ENCODE data around the gene SYNPO2. TPM values are rescaled to one million over a fixed set of nuclear protein-coding genes. Genes with fewer than 3 reads are reported as not detected.

Gene SYNPO2
- total and polyA plus RNA-seq, 2 of the 8 experiments (the other 6 are each of a cell fraction or from before 2014, with no cell fraction given): 0.50 to 4.2 TPM

DNA sequence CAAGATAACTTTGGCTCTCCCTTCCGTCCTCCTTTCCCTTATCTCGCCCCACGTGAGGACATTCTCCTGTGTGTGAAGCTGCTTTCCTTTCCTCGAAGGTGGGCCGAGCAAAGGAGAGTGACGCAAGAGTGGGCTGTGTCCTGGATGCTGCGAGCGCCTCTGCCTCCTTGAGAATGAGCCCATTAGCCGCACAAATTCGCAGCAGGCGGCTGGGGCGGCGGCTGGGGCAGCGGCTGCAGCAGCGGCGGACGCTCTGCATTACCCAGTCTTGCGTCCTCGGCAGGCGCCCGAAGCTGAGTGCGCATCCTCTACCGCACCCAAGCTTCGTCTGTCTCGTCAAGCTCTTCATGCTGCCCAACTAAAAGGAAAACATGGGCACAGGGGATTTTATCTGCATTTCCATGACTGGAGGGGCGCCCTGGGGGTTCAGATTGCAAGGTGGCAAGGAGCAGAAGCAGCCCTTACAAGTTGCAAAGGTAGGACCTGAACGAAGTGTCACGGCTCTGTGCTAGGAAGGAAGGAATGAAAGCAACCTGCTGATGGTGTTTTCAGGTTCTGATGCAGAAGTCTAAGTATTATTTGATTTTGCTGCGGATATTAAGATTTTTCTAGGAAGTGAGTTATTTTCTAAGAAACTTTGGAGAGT, at the start of gene SYNPO2 (continued):
- TF ChIP-seq TAF7 (optimal IDR thresholded peaks at IDR 0.05; ENCODE audit: borderline replicate concordance, low read depth, low read length) (peak; percentile 61), HDAC2 (IDR thresholded peaks at IDR 0.05; ENCODE audit: borderline replicate concordance in 1 of 2, low read depth in 2 of 2, low read length in 2 of 2) (peak in 1 of 2 experiments; percentile 72; a peak in 1 of 4 replicates), SIN3A (conservative IDR thresholded peaks at IDR 0.05 in 1 of 2, IDR thresholded peaks at IDR 0.05 in 1 of 2; ENCODE audit: low read depth in 1 of 2, low read length in 2 of 2) (0 out of 4 replicates have a peak, but pooled peaks of 1 of the 2 experiments have one; percentile 55)
- TF ChIP-seq, protein P1, sequence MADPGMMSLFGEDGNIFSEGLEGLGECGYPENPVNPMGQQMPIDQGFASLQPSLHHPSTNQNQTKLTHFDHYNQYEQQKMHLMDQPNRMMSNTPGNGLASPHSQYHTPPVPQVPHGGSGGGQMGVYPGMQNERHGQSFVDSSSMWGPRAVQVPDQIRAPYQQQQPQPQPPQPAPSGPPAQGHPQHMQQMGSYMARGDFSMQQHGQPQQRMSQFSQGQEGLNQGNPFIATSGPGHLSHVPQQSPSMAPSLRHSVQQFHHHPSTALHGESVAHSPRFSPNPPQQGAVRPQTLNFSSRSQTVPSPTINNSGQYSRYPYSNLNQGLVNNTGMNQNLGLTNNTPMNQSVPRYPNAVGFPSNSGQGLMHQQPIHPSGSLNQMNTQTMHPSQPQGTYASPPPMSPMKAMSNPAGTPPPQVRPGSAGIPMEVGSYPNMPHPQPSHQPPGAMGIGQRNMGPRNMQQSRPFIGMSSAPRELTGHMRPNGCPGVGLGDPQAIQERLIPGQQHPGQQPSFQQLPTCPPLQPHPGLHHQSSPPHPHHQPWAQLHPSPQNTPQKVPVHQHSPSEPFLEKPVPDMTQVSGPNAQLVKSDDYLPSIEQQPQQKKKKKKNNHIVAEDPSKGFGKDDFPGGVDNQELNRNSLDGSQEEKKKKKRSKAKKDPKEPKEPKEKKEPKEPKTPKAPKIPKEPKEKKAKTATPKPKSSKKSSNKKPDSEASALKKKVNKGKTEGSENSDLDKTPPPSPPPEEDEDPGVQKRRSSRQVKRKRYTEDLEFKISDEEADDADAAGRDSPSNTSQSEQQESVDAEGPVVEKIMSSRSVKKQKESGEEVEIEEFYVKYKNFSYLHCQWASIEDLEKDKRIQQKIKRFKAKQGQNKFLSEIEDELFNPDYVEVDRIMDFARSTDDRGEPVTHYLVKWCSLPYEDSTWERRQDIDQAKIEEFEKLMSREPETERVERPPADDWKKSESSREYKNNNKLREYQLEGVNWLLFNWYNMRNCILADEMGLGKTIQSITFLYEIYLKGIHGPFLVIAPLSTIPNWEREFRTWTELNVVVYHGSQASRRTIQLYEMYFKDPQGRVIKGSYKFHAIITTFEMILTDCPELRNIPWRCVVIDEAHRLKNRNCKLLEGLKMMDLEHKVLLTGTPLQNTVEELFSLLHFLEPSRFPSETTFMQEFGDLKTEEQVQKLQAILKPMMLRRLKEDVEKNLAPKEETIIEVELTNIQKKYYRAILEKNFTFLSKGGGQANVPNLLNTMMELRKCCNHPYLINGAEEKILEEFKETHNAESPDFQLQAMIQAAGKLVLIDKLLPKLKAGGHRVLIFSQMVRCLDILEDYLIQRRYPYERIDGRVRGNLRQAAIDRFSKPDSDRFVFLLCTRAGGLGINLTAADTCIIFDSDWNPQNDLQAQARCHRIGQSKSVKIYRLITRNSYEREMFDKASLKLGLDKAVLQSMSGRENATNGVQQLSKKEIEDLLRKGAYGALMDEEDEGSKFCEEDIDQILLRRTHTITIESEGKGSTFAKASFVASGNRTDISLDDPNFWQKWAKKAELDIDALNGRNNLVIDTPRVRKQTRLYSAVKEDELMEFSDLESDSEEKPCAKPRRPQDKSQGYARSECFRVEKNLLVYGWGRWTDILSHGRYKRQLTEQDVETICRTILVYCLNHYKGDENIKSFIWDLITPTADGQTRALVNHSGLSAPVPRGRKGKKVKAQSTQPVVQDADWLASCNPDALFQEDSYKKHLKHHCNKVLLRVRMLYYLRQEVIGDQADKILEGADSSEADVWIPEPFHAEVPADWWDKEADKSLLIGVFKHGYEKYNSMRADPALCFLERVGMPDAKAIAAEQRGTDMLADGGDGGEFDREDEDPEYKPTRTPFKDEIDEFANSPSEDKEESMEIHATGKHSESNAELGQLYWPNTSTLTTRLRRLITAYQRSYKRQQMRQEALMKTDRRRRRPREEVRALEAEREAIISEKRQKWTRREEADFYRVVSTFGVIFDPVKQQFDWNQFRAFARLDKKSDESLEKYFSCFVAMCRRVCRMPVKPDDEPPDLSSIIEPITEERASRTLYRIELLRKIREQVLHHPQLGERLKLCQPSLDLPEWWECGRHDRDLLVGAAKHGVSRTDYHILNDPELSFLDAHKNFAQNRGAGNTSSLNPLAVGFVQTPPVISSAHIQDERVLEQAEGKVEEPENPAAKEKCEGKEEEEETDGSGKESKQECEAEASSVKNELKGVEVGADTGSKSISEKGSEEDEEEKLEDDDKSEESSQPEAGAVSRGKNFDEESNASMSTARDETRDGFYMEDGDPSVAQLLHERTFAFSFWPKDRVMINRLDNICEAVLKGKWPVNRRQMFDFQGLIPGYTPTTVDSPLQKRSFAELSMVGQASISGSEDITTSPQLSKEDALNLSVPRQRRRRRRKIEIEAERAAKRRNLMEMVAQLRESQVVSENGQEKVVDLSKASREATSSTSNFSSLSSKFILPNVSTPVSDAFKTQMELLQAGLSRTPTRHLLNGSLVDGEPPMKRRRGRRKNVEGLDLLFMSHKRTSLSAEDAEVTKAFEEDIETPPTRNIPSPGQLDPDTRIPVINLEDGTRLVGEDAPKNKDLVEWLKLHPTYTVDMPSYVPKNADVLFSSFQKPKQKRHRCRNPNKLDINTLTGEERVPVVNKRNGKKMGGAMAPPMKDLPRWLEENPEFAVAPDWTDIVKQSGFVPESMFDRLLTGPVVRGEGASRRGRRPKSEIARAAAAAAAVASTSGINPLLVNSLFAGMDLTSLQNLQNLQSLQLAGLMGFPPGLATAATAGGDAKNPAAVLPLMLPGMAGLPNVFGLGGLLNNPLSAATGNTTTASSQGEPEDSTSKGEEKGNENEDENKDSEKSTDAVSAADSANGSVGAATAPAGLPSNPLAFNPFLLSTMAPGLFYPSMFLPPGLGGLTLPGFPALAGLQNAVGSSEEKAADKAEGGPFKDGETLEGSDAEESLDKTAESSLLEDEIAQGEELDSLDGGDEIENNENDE (IDR thresholded peaks at IDR 0.05; ENCODE audit: insufficient replicate concordance, low read length): peak; percentile 29

All from H1 (cell line).